AG04449 (cell line): Measurements from ENCODE around the gene IST1.

Experiments
- CTCF ChIA-PET: fragments of 350-600 bp; formaldehyde crosslinking; extraction: SDS; loops from one replicate; lab custom pipeline; 2021; ENCODE audit warnings: antibody characterized with exemption; lab: Yijun Ruan, JAX
- POLR2A ChIA-PET: fragments of 400-600, 350-600 bp; formaldehyde crosslinking; extraction: SDS; loops from one replicate; lab custom pipeline; 2020; ENCODE audit warnings: antibody characterized with exemption, inconsistent platforms; lab: Yijun Ruan, JAX
- DNase-seq: peaks from one replicate; pipeline ENCODE4 v3.0.0-alpha.2; 2010; ENCODE audit warnings: low read depth, low spot score
- H3K4me3 ChIP-seq: 2 replicates; pipeline ENCODE4 v1.5.1; 2011; ENCODE audit warnings: low read depth, mild to moderate bottlenecking, control low read depth, low read length
- CTCF ChIP-seq: IDR thresholded peaks from one replicate; pipeline ENCODE4 v1.5.1; 2011; ENCODE audit warnings: mild to moderate bottlenecking, moderate library complexity, low read length, control low read depth, inconsistent platforms; ENCODE audit not compliant: insufficient read depth; ENCODE audit errors: missing control alignments

Gene IST1

GRCh38 chr16:71851746-71852145 lies 43.6 kb upstream of the IST1 start:
- no peak for TF ChIP-seq CTCF
- DNase-seq = no peak
- POLR2A ChIA-PET = no interaction called here
- CTCF ChIA-PET = interaction anchor here (0.5 to 25.4 kb wide), 2 partner anchors 30 to 79 kb away, joined by 3 to 295 read pairs; partner anchors contain the start of gene ZNF821
- H3K4me3 ChIP-seq = no peak overlapping the region

- no peak overlapping the region for H3K4me3 ChIP-seq
- ChIA-PET POLR2A (no interaction called here), CTCF (interaction anchor here (25.4 kb wide), 1 partner anchor 30 kb away, joined by 295 read pairs; the partner anchor contains the start of gene ZNF821)
- no peak for DNase-seq
- no peak for TF ChIP-seq CTCF
Observed at GRCh38 chr16:71852158-71852557, 43.2 kb upstream of the IST1 start.

- ChIA-PET CTCF (interaction anchor here (25.4 kb wide), 1 partner anchor 29 kb away, joined by 295 read pairs; the partner anchor contains the start of gene ZNF821), POLR2A (no interaction called here)
- no peak for DNase-seq
- H3K4me3 ChIP-seq = no peak overlapping the region
- no peak for TF ChIP-seq CTCF
Observed at GRCh38 chr16:71852561-71852960, 42.8 kb upstream of the IST1 start.

GRCh38 chr16:71853413-71853812 lies 41.9 kb upstream of the IST1 start:
- H3K4me3 ChIP-seq = no peak overlapping the region
- no peak for TF ChIP-seq CTCF
- CTCF ChIA-PET = interaction anchor here (1.1 to 25.4 kb wide), 2 partner anchors 13 to 28 kb away, joined by 3 to 295 read pairs; partner anchors contain the start of gene ZNF821
- no peak for DNase-seq
- POLR2A ChIA-PET = interaction anchor here (0.6 kb wide), 1 partner anchor 28 kb away, joined by 3 read pairs; no protein-coding TSS in a partner anchor

- no peak overlapping the region for H3K4me3 ChIP-seq
- ChIA-PET CTCF (interaction anchor here (0.6 to 25.4 kb wide), 4 partner anchors 12 to 1083 kb away, joined by 3 to 295 read pairs (median 3); partner anchors contain the start of gene ZNF821), POLR2A (no interaction called here)
- DNase-seq = no peak
- no peak for TF ChIP-seq CTCF
Observed at GRCh38 chr16:71854369-71854948, 40.9 kb upstream of the IST1 start.

GRCh38 chr16:71855937-71856662 lies 39.2 kb upstream of the IST1 start:
- no peak for DNase-seq
- H3K4me3 ChIP-seq = no peak overlapping the region
- CTCF ChIA-PET = interaction anchor here (0.6 to 25.4 kb wide), 2 partner anchors 9 to 26 kb away, joined by 3 to 295 read pairs; partner anchors contain the start of gene ZNF821
- no peak for TF ChIP-seq CTCF
- POLR2A ChIA-PET = no interaction called here
